ENCODE data around the gene C11orf58. TPM values are rescaled to one million over a fixed set of nuclear protein-coding genes. Genes with fewer than 3 reads are reported as not detected.

The C11orf58 gene
- 266 TPM for total RNA-seq

DNA sequence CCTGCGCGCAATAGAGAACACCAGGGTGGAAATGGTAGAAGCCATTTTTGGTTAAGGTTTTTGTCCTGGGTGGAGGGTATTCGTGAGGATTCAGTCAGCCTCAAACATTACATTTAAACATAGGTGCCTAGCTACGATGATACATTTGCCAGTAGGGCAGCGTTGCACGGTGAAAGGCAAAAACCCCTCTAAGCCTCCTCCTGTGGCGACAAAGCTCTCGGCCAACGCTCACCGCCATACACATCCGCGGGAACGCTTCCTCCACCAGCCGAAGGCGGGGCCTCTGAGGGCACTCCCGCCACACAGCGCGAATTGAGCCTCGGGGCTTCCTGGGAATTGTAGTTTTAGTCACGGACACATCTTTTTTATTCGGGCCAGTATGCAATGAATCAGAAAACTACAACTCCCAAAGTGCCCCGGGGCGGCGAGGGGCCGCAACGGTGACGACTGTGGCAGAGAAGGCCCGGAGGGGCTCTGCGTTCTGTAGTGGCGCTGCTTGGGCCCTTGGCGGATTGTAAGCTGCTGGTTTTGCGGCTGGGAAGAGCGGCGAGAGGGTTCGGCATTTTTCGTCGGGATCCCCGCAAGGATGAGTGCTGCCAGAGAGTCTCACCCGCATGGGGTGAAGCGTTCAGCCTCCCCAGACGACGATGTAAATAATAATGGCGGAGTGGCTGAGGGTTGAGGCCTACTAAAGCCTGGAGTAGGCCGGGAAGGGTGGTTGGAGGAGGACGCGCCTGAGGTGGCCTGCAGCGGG, at the start of gene C11orf58:
Gene C11orf58 (plus strand): TSS at position 455 of the 754 bp plus-strand sequence. CDS start 132 bp downstream, at position 587.
- DNase-seq, result peak; percentile 96

DNA sequence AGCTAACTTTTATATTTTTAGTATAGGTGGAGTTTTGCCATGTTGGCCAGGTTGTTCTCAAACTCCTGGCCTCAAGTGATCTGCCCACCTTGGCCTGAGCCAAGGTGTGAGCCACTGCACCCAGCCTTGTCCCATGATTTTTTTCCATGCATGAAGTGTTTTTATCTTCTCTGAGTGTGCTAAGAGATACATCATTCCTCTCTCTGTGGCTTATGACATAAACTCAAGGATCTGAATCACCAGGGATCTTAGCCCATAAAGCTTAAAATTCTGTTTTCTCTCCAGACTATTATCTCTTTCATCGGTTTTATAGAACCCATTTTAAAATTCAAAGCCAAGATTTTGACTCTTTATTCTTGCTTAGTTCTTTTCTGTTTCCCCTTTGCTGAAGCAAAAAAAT, 48.4 kb upstream of the C11orf58 start:
- DNase-seq, result no peak

DNA sequence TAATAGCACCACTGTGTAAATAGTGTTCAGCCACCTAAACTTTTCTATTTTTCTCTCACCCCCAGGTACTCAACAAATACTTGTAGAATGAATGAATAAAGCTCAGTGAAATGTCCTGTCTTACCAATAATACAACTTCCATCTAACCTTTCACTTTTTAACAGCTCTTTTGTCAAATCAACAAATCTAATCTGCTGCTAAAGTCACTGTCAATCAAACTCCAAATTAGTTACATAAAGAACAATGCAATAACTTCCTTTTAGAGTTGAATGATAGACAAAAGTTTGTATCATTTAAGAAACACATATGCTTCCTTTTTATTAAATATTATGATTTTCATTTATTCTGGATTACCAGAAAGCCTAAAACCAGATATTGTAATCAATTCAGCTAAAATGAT, 34.7 kb upstream of the C11orf58 start:
- DNase-seq, result no peak

DNA sequence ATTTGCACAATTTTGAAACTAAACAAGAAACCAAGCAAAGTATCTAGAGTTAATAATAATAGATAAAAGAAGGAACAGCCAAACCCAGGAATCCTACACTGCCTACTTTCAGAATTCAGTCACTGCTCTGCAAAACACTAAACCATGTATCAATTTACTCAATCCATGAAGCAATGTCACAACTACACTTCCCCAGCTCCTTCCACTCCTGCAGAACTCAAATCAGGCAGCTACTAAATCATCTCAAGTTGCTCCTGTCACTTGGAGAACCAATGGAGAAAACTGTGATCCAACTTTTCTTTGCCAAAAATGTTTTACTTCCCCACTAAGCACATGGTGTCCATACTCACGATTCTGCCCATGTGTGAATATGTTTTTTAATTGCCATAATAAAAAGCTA, 24.9 kb upstream of the C11orf58 start:
- DNase-seq, result no peak

DNA sequence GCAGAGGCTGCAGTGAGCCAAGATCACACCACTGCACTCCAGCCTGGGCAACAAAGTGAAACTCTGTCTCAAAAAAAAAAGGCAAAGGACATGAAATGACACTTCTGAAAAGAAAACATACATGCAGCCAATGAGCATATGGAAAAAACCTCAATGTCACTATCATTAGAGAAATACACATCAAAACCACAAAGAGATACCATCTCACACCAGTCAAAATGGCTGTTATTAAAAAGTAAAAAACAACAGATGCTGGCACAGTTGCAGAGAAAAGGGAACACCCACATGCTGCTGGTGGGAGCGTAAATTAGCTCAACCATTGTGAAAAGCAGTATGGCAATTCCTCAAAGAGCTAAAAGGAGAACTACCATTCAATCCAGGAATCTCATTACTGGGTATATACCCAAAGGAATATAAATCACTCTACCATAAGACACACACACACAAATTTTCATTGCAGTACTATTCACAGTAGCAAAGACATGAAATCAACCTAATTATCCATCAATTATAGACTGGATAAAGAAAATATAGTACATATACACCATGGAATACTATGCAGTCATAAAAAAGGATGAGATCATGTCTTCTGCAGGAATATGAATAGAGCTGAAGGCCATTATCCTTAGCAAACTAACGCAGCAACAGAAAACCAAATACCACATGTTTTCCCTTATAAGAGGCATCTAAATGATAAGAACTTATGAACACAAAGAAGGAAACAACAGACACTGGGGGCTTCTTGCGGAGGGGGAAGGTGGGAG, 15.7 kb upstream of the C11orf58 start:
- DNase-seq, result no peak

DNA sequence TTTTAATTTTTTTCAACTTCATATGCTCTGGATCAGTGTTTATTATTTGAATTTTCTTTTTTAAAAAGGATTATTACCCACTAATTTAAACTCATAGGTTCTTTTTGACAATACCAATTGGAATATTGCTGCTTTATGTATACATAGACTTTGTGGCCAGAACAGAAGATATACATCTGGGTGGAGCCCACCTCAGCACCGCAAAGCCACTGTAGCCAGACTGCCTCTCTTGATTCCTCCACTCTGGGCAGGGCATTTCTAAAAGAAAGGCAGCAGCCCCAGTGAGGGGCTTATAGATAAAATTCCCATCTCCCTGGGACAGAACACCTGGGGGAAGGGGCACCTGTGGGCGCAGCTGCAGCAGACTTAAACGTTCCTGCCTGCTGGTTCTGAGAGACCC, 10.6 kb upstream of the C11orf58 start:
- no peak for DNase-seq

DNA sequence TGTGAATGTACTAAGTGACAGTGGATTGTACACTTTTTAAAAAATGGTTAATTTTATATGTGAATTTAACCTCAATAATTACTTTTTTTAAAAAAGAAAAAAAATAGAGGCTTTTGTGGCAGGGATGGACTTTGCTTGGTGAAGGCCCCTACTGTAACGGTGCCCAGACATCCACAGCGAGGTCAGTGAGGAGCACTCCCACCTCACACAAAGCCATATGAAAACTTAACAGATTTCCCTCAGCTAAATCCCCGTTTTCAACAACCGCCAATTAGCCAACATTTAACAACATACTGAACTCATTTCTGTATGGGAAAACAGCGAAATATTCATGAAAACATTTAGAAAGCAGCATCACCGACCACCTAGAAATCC, 642 bp upstream of the C11orf58 start:
- no peak for DNase-seq

DNA sequence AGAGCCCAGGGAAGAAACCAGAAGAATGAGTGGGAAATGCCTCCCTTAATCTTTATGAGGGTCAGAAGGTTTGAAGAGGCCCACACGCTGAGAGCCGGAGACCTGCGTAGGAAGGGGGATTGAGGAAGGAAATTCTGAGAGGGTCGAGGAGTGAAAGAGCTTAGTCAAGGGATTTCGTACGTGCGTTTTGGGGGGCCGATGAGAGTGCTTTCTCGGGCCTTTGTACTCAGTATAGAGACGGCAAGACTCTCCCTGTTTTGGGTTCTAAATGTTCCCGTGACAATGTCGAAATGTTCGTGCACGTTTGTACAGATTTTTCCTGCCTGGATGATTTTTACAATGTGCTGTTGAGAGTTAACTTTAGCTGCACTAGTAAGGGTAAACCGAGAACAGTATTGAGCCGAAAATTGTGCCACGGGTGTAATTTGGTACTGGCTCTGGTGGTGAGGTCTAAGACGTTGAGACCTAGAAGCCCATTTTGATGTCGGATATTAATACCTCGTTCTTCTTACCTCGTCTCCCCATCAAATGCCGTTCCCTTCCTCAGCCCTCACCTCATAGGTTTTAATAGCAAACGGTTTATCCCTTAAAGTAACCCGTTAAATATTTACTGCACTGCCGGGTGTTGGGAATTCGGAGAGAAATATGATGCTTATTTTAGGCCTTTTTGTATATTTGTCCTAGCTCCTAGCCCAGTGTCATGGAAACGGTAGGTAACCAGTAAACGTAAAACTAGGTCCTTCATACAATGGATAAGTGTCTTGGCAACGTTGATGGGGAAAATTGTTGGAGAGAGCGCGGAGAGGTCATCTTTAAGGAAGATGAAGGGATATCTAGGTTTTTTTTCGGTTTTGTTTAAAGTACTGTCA, 734 bp downstream of the C11orf58 start:
- no peak for DNase-seq

DNA sequence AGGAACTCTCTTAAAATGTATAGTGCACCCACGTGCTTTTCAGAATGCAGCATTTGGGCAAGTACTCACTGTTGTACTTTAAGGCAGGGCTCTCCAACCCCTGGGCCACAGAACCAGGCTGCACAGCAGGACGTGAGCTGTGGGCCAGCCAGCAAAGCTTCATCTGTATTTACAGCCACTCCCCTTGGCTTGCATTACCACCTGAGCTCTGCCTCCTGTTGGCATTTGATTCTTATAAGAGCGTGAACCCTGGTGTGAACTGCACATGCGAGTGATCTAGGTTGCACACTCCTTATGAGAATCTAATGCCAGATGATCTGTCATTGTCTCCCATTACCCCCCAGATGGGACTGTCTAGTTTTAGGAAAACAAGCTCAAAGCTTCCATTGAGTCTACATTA, 3.0 kb downstream of the C11orf58 start:
- no peak for DNase-seq

DNA sequence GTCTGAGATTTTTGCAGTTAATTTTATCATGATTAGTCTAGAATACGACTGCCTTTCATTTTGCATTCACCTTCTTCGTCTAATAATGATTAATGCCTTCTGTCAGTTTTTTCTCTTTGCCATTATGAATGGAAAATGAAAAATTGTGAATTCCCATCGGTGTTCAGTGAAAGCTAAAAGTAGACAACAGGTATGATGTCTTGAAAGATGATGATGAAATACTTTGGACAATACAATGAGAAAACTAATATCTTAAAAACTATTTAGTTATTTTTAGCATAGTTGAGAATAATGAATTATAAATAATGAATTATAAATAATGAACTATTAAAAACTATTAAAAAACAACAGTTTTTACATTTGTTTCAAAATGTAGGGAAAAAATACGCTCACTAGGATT, 5.0 kb downstream of the C11orf58 start:
- DNase-seq, result no peak

DNA sequence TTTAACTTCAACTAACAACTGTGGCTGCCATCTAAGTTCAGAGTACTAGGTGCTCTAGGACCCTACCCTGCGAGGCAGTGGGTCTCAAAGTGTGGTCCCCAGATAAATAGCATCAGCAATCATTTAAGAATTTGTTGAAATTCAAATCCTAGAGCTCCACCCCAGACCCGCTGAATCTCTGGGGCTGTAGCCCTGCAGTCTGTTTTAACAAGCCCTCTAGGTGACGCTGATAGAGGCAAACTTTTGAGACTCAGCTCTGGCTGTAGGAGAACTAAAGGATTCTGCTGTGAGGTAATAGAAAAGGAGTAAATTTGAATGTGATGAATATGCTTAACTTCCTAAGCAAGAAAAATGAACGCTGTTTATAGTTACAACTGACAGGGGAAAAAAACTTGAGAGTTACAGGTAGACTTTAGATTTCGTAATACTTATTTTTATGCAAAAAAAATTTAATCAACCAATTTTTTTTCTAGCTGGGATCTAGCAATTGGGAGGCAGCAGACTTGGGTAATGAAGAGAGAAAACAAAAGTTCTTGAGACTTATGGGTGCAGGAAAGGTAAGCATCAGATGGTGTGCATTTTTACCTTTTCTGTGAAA, 5.8 kb downstream of the C11orf58 start:
- DNase-seq, result no peak

DNA sequence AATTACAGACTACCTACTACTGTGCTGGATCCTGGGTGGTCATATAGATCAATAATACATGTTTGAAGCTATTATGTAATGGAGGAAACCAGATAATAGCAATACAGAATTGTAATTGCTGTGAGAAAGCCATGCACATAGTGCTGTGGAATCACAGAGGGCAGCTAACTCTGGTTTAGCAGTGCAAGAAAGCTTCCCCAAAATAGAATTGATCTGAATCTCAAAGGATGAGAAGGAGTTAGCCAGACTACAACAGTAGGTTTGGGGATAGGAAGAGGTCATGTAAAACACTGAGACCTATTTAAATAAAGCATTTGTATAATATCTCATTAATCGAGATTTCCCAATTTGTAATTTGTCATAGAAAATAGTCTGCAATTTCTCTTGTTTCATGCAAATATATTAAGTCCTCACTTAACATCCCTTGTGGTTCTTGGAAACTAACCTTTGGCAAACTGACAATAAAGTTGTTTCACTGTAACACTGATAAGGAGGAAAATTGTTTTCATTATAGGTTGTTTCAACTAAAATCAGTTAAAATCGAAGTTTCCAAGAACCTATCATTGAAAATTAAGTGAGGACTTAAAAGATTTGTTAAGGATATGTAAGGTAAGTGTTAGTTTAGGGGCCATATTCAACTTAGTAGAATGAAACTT, 7.6 kb downstream of the C11orf58 start:
- no peak for DNase-seq

DNA sequence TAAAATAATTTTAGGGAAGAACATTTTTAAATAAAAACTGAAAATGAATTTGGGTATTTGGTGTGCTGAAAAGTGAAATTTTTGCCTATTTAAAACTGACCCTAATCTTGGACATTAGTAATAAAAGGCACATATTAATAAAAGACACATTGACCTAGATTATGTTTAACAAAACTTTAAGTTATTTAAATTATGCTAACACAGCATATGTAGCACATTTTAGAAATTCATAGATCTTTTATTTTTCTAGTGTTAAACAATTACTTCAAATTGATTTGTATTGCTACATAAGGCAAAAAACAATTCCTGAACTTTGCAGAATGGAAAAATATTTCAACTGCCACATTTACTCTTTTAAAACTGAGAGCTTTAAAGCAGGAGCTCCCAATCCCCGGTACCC, 10.6 kb downstream of the C11orf58 start:
- DNase-seq, result no peak

DNA sequence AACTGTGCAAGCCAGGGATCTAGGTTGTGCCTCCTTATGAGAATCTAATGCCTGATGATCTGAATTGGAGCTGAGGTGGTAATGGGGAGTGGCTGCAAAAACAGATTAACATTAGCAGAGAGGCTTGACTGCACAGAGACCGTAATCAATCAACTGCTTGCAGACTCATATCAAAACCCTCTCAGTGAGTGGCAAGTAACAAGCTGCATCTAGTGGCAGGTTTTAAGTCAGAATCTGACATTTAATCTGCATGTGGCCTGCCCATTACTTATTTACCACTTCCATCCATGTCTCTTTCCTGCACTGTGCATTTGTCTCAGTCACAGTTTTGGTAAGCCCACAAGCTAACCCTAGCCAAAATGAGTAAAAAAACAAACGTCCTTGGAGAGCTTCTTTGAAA, 11.2 kb downstream of the C11orf58 start:
- DNase-seq, result no peak

DNA sequence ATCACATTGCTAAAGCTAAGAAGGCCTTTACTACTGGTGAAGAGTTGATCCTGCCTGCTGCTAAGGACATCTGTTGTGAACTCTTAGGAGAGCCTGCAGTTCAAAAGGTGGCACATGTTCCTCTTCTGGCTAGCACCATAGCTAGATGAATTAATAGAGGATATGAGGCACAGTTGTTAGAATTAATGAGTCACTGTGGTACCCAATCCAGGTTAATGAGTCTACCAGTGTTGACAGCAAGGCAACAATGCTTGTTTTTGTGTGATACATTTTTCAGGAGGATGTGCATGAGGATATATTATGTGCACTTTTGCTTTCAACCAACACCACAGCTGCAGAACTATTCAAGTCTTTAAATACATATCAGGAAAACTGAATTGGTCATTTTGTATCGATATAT, 12.0 kb downstream of the C11orf58 start:
- no peak for DNase-seq

DNA sequence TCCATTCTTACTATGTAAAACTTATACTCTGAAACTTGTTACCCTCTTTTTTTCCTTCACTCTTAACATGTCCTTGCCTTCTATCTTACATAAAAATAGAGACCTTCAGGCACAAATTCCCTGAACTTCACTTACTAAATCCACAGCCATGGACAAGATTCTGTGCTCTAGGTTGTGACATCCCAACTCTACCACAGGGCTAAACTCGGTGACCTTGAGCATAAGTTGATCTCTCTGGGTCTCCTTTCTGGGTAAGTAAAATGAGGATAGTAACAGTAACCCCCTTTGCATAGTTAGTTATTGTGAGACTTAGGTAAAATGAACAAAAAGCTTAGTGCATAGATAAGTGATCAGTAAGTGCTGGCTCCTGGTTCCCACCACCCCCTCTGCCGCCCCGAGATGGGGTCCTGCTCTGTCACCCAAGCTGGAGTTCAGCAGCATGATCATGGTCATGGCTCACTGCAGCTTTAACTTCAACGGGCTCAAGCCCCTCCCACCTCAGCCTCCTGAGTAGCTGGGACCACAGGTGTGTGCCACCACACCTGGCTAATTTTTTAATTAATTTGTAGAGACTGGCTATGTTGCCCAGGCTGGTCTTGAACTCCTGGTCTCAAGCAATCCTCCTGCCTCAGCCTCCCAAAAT, 20.1 kb downstream of the C11orf58 start:
- no peak for DNase-seq

DNA sequence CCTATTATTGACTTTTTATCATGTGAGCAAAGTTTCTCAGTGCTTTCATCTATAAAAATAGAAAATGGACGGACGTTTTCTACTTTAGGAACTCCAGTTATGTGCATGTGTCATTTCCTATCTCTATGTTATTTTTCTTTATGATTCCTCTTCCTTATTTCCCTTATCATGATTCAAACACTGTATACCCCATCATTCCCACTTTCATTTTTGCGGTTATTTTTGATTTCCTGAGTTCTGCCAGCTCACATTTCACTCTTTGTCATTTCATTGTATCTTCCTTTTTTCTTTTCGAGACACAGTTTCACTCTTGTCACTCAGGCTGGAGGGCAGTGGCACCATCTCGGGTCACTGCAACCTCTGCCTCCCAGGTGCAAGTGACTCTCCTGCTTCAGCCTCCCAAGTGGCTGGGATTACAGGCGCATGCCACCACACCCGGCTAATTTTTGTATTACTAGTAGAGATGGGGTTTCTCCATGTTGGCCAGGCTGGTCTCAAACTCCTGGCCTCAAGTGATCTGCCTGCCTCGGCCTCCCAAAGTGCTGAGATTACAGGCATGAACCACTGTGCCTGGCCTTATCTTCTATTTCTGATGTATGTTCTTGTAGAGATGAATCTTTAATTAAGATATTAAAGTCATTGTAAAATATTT, 21.5 kb downstream of the C11orf58 start:
- no peak for DNase-seq

DNA sequence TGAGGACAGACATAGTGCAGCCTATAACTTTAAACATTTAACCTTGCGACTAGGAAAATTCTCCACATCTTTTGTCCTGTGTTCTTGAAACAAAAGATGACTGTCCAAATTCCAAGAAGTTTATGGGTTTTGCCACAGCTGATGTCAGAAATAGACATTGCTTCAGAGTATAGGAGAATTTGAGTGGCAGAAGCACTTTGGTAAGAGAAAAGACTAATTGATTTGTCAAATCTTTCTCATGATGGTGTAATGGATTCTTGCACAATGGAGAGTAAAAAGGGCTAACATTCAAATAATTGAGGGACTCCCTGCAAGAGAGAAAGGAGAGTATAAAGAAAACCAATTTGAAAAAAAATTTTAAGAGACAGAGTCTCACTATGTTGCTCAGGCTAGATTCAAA, 25.3 kb downstream of the C11orf58 start:
- no peak for DNase-seq

DNA sequence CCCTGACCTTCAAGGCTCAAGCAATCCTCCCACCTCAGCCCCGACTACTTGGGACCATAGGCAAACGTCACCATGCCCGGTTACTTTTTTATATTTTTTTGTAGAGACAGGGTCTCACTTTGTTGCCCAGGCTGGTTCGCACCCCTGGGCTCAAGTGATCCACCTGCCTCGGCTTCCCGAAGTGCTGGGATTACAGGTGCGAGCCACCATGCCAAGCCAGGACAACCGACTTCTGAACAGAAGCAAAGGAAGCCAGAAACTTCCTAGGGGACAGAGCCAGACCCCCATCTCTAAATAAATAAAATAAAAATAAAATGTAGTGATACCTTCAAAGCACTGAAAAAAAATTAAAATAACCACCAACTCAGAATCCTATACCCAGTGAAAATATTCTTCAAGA, 26.4 kb downstream of the C11orf58 start:
- no peak for DNase-seq

DNA sequence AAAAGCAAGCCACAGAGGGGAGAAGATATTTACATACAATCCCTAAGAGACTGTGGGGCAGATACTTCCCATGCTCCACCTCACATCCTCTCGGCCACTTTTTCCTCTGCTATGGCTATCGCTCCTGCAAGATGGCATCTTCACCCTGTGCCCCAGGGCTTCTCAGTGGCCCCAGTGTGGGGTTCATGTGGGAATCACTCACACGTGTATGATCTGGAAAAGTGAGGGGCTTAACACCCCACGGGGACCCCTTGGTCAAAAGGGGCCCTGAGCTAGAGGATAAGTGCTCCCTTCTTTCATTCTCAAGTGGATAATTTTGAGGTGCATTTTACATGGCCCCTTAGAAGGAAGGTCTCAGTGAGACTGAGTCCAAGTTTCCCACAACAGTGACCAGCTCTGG, 28.7 kb downstream of the C11orf58 start:
- DNase-seq, result no peak

DNA sequence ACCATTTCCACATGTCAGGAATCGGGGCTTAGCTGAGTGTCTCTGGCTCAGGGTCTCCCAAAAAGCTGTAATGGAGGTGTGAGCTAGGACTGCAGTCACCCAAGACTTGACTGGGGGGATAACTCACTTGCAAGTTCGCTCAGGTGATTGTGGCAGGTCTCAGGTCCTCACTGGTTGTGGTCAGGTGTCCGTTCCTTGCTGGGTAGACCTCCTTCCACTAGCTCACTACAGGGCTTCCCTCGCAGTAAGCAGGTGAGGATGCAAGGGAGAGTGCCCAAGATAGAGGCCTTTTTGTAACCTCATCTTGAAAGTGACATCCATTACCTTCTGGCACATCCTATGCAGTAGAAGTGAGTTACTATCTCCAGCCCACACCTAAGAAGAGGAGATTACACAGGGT, 29.5 kb downstream of the C11orf58 start:
- no peak for DNase-seq
